HEK293 (cell line): ENCODE data around the gene LCNL1.
"Not testable (repeated sequence)": the region's sequence is repeated elsewhere in the genome, so short reads cannot be mapped to it uniquely, and the experiment has no call there.

Experiments used
- CTCF ChIA-PET: fragments of 350-600 bp; formaldehyde crosslinking; extraction: SDS; loops from one replicate; lab custom pipeline; 2021; ENCODE audit warnings: antibody characterized with exemption; lab: Yijun Ruan, JAX
- POLR2A ChIA-PET: fragments of 300-600 bp; formaldehyde crosslinking; extraction: SDS; loops from one replicate; lab custom pipeline; 2020; ENCODE audit warnings: antibody characterized with exemption, inconsistent platforms; lab: Yijun Ruan, JAX
- H3K27ac ChIP-seq: fragments of 200-500 bp; sonication (Bioruptor generic); 2 replicates; pipeline ENCODE4 v1.5.1; 2014; ENCODE audit warnings: low read depth, low read length, control low read depth, inconsistent platforms; ENCODE audit errors: extremely low read depth
- H3K36me3 ChIP-seq, 2 experiments: fragments of 200-500 bp in 1 of 2; sonication (Bioruptor generic) in 1 of 2; 1 replicate in 1 of 2; 2 replicates in 1 of 2; pipeline ENCODE4 v1.5.1; 2014 to 2017; ENCODE audit warnings: inconsistent platforms in 2 of 2, low read length in 2 of 2; ENCODE audit not compliant: control insufficient read depth in 2 of 2, insufficient read depth in 1 of 2
- H3K4me1 ChIP-seq: fragments of 200-500 bp; sonication (Bioruptor generic); 2 replicates; pipeline ENCODE4 v1.5.1; 2014; ENCODE audit warnings: mild to moderate bottlenecking, low read length, inconsistent platforms; ENCODE audit not compliant: control insufficient read depth, insufficient read depth
- H3K4me3 ChIP-seq: 2 replicates; pipeline ENCODE4 v1.5.1; 2011; ENCODE audit warnings: low read depth, mild to moderate bottlenecking, control low read depth, low read length, moderate library complexity
- H3K9me3 ChIP-seq: fragments of 200-500 bp; sonication (Bioruptor generic); 2 replicates; pipeline ENCODE4 v1.5.1; 2014; ENCODE audit warnings: low read depth, low read length, inconsistent platforms; ENCODE audit not compliant: control insufficient read depth, insufficient read depth
- BCL11A ChIP-seq: fragments of 450-650 bp; formaldehyde crosslinking; IDR thresholded peaks from 2 replicates; pipeline ENCODE4 v1.5.1; 2016; ENCODE audit warnings: low read depth, missing biosample characterization, missing genetic modification characterization
- ELK4 ChIP-seq: IDR thresholded peaks from 2 replicates; pipeline ENCODE4 v1.6.1; 2011; ENCODE audit warnings: mild to moderate bottlenecking, low read depth, low read length, borderline replicate concordance
- GLIS1 ChIP-seq: fragments of 450-650 bp; formaldehyde crosslinking; IDR thresholded peaks from 2 replicates; pipeline ENCODE4 v1.5.1; 2016; ENCODE audit warnings: missing biosample characterization, missing genetic modification characterization
- PATZ1 ChIP-seq: fragments of 450-650 bp; formaldehyde crosslinking; IDR thresholded peaks from 2 replicates; pipeline ENCODE4 v1.5.1; 2016; ENCODE audit warnings: missing biosample characterization, missing genetic modification characterization
- SP2 ChIP-seq: fragments of 450-650 bp; formaldehyde crosslinking; IDR thresholded peaks from 2 replicates; pipeline ENCODE4 v1.5.1; 2016; ENCODE audit warnings: missing biosample characterization, missing genetic modification characterization
- ZNF121 ChIP-seq: fragments of 450-650 bp; formaldehyde crosslinking; IDR thresholded peaks from 2 replicates; pipeline ENCODE4 v1.5.1; 2016; ENCODE audit warnings: missing biosample characterization, missing genetic modification characterization
- ZNF555 ChIP-seq: fragments of 450-650 bp; formaldehyde crosslinking; conservative IDR thresholded peaks from 2 replicates; pipeline ENCODE4 v1.5.1; 2017; ENCODE audit warnings: missing biosample characterization, mild to moderate bottlenecking, missing genetic modification characterization, inconsistent platforms
- ZNF585B ChIP-seq: fragments of 450-650 bp; formaldehyde crosslinking; IDR thresholded peaks from 2 replicates; pipeline ENCODE4 v1.5.1; 2016; ENCODE audit warnings: missing biosample characterization, missing genetic modification characterization
- ZNF600 ChIP-seq: fragments of 450-650 bp; formaldehyde crosslinking; IDR thresholded peaks from 2 replicates; pipeline ENCODE4 v1.5.1; 2016; ENCODE audit warnings: missing biosample characterization, missing genetic modification characterization
- ZNF704 ChIP-seq: fragments of 450-650 bp; formaldehyde crosslinking; IDR thresholded peaks from 2 replicates; pipeline ENCODE4 v1.5.1; 2016; ENCODE audit warnings: missing biosample characterization, missing genetic modification characterization
- ZNF76 ChIP-seq: fragments of 450-650 bp; formaldehyde crosslinking; IDR thresholded peaks from 2 replicates; pipeline ENCODE4; 2016; ENCODE audit warnings: low read depth, missing biosample characterization, missing genetic modification characterization, borderline replicate concordance
- ZNF776 ChIP-seq: fragments of 450-650 bp; formaldehyde crosslinking; IDR thresholded peaks from 2 replicates; pipeline ENCODE4 v1.5.0; 2017; ENCODE audit warnings: missing biosample characterization, missing genetic modification characterization, borderline replicate concordance
- ZXDB ChIP-seq: fragments of 450-650 bp; formaldehyde crosslinking; IDR thresholded peaks from 2 replicates; pipeline ENCODE4 v1.5.1; 2016; ENCODE audit warnings: missing biosample characterization, missing genetic modification characterization

The LCNL1 gene

GRCh38 chr9:137031904-137032640 lies 49.3 kb downstream of the LCNL1 start, which contains the start of gene FUT7:
FUT7 (minus strand) TSS chr9:137032088; CDS start chr9:137031991, 97 bp downstream.
- CTCF ChIA-PET: interaction anchor here (0.5 to 4.8 kb wide), 7 partner anchors 9 to 244 kb away, joined by 3 to 38 read pairs (median 4); partner anchors contain the start of genes CLIC3, NPDC1 and TMEM141
- TF ChIP-seq ZNF776 (tag by site-specific recombination) (no peak), ZNF555 (no peak), GLIS1 (peak; percentile 28; the same call in 1 of the 2 replicates), PATZ1 (tag by site-specific recombination) (peak; percentile 24; the same call in 1 of the 2 replicates)
- TF ChIP-seq, all 188 proteins: peak for 2
- POLR2A ChIA-PET: interaction anchor here (0.7 to 1.1 kb wide), 3 partner anchors 10 to 209 kb away, joined by 3 to 4 read pairs (median 3); partner anchors contain the start of gene TUBB4B
- Histone ChIP-seq H3K4me3 (no peak within 1 kb of the TSS), H3K4me1 (peaks cover 2% of the 10 kb centered on the region; the same call in 1 of the 2 replicates), H3K9me3 (no peaks in the 10 kb centered on the region), H3K36me3 (peaks cover 0 to under 1% of the 10 kb centered on the region in 2 experiments; a peak in 1 of 3 replicates), H3K27ac (no peak within 1 kb of the TSS)

GRCh38 chr9:137032858-137033257 lies 50.1 kb downstream of the LCNL1 start:
- TF ChIP-seq ZNF600 (tag by site-specific recombination) (peak; percentile 48; the same call in 1 of the 2 replicates), SP2 (tag by site-specific recombination) (peak; percentile 36), ZNF76 (tag by site-specific recombination) (no peak), ELK4 (no peak), ZNF585B (tag by site-specific recombination) (no peak), BCL11A (tag by site-specific recombination) (no peak), ZXDB (tag by site-specific recombination) (no peak), ZNF704 (tag by site-specific recombination) (no peak)
- ChIA-PET CTCF (interaction anchor here (0.9 to 5.3 kb wide), 3 partner anchors 12 to 86 kb away, joined by 3 to 119 read pairs (median 23); partner anchors contain the start of genes C8G, FBXW5 and NPDC1), POLR2A (interaction anchor here (1.1 kb wide), 1 partner anchor 10 kb away, joined by 3 read pairs; no protein-coding TSS in a partner anchor)
- no peak overlapping the region for H3K27ac ChIP-seq
- H3K4me3 ChIP-seq: no peak overlapping the region
- no peaks in the 10 kb centered on the region for H3K9me3 ChIP-seq
- H3K4me1 ChIP-seq: no peaks in the 10 kb centered on the region
- peaks cover 0 to 6% of the 10 kb centered on the region in 2 experiments; a peak in 1 of 3 replicates for H3K36me3 ChIP-seq

- H3K9me3 ChIP-seq, H3K4me1 ChIP-seq, H3K4me3 ChIP-seq, POLR2A ChIA-PET, H3K36me3 ChIP-seq: not testable (repeated sequence)
- CTCF ChIA-PET: interaction anchor here (2.2 to 5.3 kb wide), 4 partner anchors 8 to 191 kb away, joined by 12 to 119 read pairs (median 34); partner anchors contain the start of genes AJM1, C8G and FBXW5
- peak; percentile 97 for TF ChIP-seq ZNF121 (tag by site-specific recombination)
- TF ChIP-seq, all 188 proteins: peak for 1; not testable (repeated sequence) for 187
- not testable (repeated sequence) for H3K27ac ChIP-seq
These were observed 50.7 kb downstream of the LCNL1 start for GRCh38 chr9:137033481-137033880.
